HepG2 (cell line): ENCODE data around the gene MMS19. TPM values are rescaled to one million over a fixed set of nuclear protein-coding genes. Genes with fewer than 3 reads are reported as not detected.

Experiments
- ATAD3A ChIP-seq: sonication (generic); formaldehyde crosslinking; IDR thresholded peaks from 2 replicates; pipeline ENCODE4 v1.4.0; 2020; ENCODE audit warnings: missing genetic modification reagents
- HDAC6 ChIP-seq: fragments of 200-600 bp; sonication (generic); IDR thresholded peaks from 2 replicates; pipeline ENCODE4 v1.7.0; 2017; ENCODE audit warnings: mild to moderate bottlenecking, antibody characterized with exemption, low read length, low read depth
- HMG20B ChIP-seq: conservative IDR thresholded peaks from 2 replicates; pipeline ENCODE4 v1.6.1; 2016; ENCODE audit warnings: missing genetic modification reagents, missing compliant biosample characterization
- HOXA9 ChIP-seq: sonication (generic); formaldehyde crosslinking; IDR thresholded peaks from 2 replicates; pipeline ENCODE4 v1.8.1; 2022; ENCODE audit warnings: missing genetic modification reagents, mild to moderate bottlenecking, moderate library complexity, borderline replicate concordance
- JUND ChIP-seq: sonication (generic); formaldehyde crosslinking; IDR thresholded peaks from 2 replicates; pipeline ENCODE4 v1.8.0; 2022; ENCODE audit warnings: mild to moderate bottlenecking, missing genetic modification reagents
- MAFG ChIP-seq: sonication (generic); formaldehyde crosslinking; IDR thresholded peaks from 2 replicates; pipeline ENCODE4 v1.5.1; 2020; ENCODE audit warnings: mild to moderate bottlenecking, missing genetic modification reagents
- NFIC ChIP-seq: IDR thresholded peaks from 2 replicates; pipeline ENCODE4 v1.6.1; 2012; ENCODE audit warnings: mild to moderate bottlenecking, low read length, inconsistent platforms
- NONO ChIP-seq, 2 experiments: fragments of 450-650 bp in 1 of 2; sonication (generic) in 1 of 2; formaldehyde crosslinking in 1 of 2; IDR thresholded peaks in 1 of 2; conservative IDR thresholded peaks in 1 of 2; 2 replicates each; pipeline versions ENCODE4 v1.6.1 to v1.8.0; 2017 to 2022; ENCODE audit warnings: mild to moderate bottlenecking in 1 of 2, missing genetic modification reagents in 1 of 2, moderate library complexity in 1 of 2
- POLR2A ChIP-seq, 2 experiments: IDR thresholded peaks; 2 replicates each; pipeline ENCODE4 v1.6.1; 2011; ENCODE audit warnings: low read depth in 2 of 2, low read length in 2 of 2, mild to moderate bottlenecking in 1 of 2, moderate library complexity in 1 of 2; ENCODE audit not compliant: insufficient read depth in 1 of 2
- RFX1 ChIP-seq: fragments of 450-650 bp; IDR thresholded peaks from 2 replicates; pipeline ENCODE4 v1.6.1; 2017
- ZMYM2 ChIP-seq: sonication (generic); formaldehyde crosslinking; IDR thresholded peaks from 2 replicates; pipeline ENCODE4 v1.8.0; 2022; ENCODE audit warnings: mild to moderate bottlenecking, missing genetic modification reagents
- ZNF124 ChIP-seq: sonication (generic); formaldehyde crosslinking; IDR thresholded peaks from 2 replicates; pipeline ENCODE4 v1.4.0; 2020; ENCODE audit warnings: missing genetic modification reagents
- ZNF18 ChIP-seq: sonication (generic); formaldehyde crosslinking; IDR thresholded peaks from 2 replicates; pipeline ENCODE4 v1.8.0; 2022; ENCODE audit warnings: mild to moderate bottlenecking, missing genetic modification reagents; ENCODE audit not compliant: insufficient replicate concordance
- ZNF24 ChIP-seq: fragments of 450-650 bp; IDR thresholded peaks from 2 replicates; pipeline ENCODE4 v1.6.1; 2017; ENCODE audit warnings: antibody characterized with exemption, mild to moderate bottlenecking
- ZNF256 ChIP-seq: sonication (generic); formaldehyde crosslinking; conservative IDR thresholded peaks from 2 replicates; pipeline ENCODE4 v1.4.0; 2020; ENCODE audit warnings: missing genetic modification reagents
- ZNF543 ChIP-seq: sonication (generic); formaldehyde crosslinking; IDR thresholded peaks from 2 replicates; pipeline ENCODE4 v1.4.0; 2020; ENCODE audit warnings: mild to moderate bottlenecking, missing genetic modification reagents
- ZNF720 ChIP-seq: sonication (generic); formaldehyde crosslinking; IDR thresholded peaks from 2 replicates; pipeline ENCODE4 v1.4.0; 2020; ENCODE audit warnings: missing genetic modification reagents
- ZNF737 ChIP-seq: sonication (generic); formaldehyde crosslinking; IDR thresholded peaks from 2 replicates; pipeline ENCODE4 v1.5.0; 2020; ENCODE audit warnings: missing genetic modification reagents, mild to moderate bottlenecking, borderline replicate concordance
- ZNF772 ChIP-seq: sonication (generic); formaldehyde crosslinking; IDR thresholded peaks from 2 replicates; pipeline ENCODE4 v1.5.0; 2020; ENCODE audit warnings: mild to moderate bottlenecking, missing genetic modification reagents
- polyA plus RNA-seq, 8 experiments: library from polyadenylated mRNA; depleted of rRNA in 3 of 8; stranded (reverse) in 7 of 8; unstranded in 1 of 8; fragments of >200 nt; fragmentation: Illumina TruSeq in 4 of 8; extraction: Trizol in 4 of 8; gene quantifications; 2 replicates each; pipeline versions ENCODE4 v1.2.1 to v1.2.3, GENCODE V29; 2011 to 2016; ENCODE audit warnings: low read depth in 4 of 8, missing spikeins in 1 of 8, mixed read lengths in 1 of 8; ENCODE audit not compliant: insufficient read depth in 1 of 8
- total RNA-seq, 5 experiments: library from RNA; depleted of rRNA; stranded (reverse); fragments of >200 nt; fragmentation: Illumina TruSeq; extraction: Trizol; gene quantifications; 2 replicates each; pipeline ENCODE4 v1.2.3, GENCODE V29; 2016; ENCODE audit warnings: low read depth in 1 of 5
- TF ChIP-seq, protein P1 (sequence below): sonication (generic); formaldehyde crosslinking; IDR thresholded peaks from 2 replicates; pipeline ENCODE4 v1.4.0; 2020; ENCODE audit warnings: low read depth, missing genetic modification reagents
- TF ChIP-seq, protein P2 (sequence below): sonication (generic); formaldehyde crosslinking; IDR thresholded peaks from 2 replicates; pipeline ENCODE4 v1.4.0; 2020; ENCODE audit warnings: mild to moderate bottlenecking, missing genetic modification reagents

The MMS19 gene
- total and polyA plus RNA-seq, 2 of the 13 experiments (the other 11 are each of a cell fraction or from before 2014, with no cell fraction given), result 76.4 to 107 TPM

DNA sequence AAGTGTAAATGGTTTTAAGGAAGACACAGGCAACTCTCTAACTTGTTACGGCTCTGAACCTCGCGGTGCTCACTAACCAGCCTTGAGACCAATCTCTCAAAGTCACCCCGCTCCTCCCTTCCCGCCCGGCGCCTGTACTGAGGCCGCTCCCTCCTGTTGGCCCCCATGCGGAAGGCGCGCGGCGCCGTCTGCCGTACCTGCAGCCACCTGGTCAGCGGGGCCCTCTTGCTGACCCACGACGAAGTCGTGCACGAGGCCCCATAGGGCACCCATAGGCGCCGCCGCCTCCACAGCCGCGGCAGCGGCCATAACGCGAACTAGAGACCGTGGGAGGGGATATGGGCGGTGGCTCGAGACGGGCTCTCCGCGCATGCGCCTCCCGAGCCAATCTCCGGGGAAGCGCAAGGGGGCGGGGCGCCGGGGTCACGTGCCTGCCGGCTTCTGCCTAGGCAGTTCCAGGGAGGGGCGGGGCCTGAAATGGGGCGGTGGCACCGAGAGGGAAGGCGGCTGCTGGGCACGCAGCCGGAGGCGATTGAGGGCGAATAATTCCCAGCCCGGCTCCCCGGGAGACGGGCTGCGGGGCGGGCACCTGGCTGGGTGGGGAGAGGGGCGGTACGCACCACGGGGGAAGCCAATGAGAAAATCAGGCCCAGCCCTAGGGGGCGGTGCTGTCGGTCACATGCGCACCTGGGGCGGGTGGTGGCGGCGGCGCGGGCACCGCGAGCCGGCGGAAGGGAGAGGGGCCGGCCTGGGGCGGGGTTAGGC lies at the start of gene MMS19 (continued):
- TF ChIP-seq POLR2A (IDR thresholded peaks at IDR 0.05; ENCODE audit: insufficient read depth in 1 of 2, low read depth in 2 of 2, low read length in 2 of 2) (peak; percentile 49 to 88; a peak in 3 of 4 replicates), ZNF772 (CRISPR knock-in tag) (no peak; the same call in 1 of the 2 replicates), ZNF24 (no peak), NONO (IDR thresholded peaks at IDR 0.05) (no peak), NONO (CRISPR knock-in tag; conservative IDR thresholded peaks at IDR 0.05) (peak; percentile 85), MAFG (CRISPR knock-in tag) (no peak), HOXA9 (CRISPR knock-in tag) (0 out of 2 replicates have a peak, but pooled peaks have one; percentile 19), NFIC (no peak), HMG20B (CRISPR knock-in tag) (no peak; the same call in 1 of the 2 replicates), ZNF720 (no peak), ZNF124 (CRISPR knock-in tag) (peak; percentile 72; the same call in 1 of the 2 replicates), ZNF18 (CRISPR knock-in tag) (no peak), RFX1 (no peak), JUND (no peak), ZNF737 (CRISPR knock-in tag) (no peak), ZMYM2 (CRISPR knock-in tag) (no peak), HDAC6 (no peak), ZNF256 (CRISPR knock-in tag) (no peak), ATAD3A (no peak), ZNF543 (peak; percentile 54)
- TF ChIP-seq, protein P1, sequence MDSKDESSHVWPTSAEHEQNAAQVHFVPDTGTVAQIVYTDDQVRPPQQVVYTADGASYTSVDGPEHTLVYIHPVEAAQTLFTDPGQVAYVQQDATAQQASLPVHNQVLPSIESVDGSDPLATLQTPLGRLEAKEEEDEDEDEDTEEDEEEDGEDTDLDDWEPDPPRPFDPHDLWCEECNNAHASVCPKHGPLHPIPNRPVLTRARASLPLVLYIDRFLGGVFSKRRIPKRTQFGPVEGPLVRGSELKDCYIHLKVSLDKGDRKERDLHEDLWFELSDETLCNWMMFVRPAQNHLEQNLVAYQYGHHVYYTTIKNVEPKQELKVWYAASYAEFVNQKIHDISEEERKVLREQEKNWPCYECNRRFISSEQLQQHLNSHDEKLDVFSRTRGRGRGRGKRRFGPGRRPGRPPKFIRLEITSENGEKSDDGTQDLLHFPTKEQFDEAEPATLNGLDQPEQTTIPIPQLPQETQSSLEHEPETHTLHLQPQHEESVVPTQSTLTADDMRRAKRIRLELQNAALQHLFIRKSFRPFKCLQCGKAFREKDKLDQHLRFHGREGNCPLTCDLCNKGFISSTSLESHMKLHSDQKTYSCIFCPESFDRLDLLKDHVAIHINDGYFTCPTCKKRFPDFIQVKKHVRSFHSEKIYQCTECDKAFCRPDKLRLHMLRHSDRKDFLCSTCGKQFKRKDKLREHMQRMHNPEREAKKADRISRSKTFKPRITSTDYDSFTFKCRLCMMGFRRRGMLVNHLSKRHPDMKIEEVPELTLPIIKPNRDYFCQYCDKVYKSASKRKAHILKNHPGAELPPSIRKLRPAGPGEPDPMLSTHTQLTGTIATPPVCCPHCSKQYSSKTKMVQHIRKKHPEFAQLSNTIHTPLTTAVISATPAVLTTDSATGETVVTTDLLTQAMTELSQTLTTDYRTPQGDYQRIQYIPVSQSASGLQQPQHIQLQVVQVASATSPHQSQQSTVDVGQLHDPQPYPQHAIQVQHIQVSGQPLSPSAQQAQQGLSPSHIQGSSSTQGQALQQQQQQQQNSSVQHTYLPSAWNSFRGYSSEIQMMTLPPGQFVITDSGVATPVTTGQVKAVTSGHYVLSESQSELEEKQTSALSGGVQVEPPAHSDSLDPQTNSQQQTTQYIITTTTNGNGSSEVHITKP (CRISPR knock-in tag), result peak; percentile 74
- TF ChIP-seq, protein P2, sequence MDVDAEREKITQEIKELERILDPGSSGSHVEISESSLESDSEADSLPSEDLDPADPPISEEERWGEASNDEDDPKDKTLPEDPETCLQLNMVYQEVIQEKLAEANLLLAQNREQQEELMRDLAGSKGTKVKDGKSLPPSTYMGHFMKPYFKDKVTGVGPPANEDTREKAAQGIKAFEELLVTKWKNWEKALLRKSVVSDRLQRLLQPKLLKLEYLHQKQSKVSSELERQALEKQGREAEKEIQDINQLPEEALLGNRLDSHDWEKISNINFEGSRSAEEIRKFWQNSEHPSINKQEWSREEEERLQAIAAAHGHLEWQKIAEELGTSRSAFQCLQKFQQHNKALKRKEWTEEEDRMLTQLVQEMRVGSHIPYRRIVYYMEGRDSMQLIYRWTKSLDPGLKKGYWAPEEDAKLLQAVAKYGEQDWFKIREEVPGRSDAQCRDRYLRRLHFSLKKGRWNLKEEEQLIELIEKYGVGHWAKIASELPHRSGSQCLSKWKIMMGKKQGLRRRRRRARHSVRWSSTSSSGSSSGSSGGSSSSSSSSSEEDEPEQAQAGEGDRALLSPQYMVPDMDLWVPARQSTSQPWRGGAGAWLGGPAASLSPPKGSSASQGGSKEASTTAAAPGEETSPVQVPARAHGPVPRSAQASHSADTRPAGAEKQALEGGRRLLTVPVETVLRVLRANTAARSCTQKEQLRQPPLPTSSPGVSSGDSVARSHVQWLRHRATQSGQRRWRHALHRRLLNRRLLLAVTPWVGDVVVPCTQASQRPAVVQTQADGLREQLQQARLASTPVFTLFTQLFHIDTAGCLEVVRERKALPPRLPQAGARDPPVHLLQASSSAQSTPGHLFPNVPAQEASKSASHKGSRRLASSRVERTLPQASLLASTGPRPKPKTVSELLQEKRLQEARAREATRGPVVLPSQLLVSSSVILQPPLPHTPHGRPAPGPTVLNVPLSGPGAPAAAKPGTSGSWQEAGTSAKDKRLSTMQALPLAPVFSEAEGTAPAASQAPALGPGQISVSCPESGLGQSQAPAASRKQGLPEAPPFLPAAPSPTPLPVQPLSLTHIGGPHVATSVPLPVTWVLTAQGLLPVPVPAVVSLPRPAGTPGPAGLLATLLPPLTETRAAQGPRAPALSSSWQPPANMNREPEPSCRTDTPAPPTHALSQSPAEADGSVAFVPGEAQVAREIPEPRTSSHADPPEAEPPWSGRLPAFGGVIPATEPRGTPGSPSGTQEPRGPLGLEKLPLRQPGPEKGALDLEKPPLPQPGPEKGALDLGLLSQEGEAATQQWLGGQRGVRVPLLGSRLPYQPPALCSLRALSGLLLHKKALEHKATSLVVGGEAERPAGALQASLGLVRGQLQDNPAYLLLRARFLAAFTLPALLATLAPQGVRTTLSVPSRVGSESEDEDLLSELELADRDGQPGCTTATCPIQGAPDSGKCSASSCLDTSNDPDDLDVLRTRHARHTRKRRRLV (CRISPR knock-in tag), result peak; percentile 85
